ENCODE data around the gene GLI1.

GRCh38 chr12:57420482-57420881 is 39.1 kb upstream of the GLI1 start:
- TF ChIP-seq, protein P1, sequence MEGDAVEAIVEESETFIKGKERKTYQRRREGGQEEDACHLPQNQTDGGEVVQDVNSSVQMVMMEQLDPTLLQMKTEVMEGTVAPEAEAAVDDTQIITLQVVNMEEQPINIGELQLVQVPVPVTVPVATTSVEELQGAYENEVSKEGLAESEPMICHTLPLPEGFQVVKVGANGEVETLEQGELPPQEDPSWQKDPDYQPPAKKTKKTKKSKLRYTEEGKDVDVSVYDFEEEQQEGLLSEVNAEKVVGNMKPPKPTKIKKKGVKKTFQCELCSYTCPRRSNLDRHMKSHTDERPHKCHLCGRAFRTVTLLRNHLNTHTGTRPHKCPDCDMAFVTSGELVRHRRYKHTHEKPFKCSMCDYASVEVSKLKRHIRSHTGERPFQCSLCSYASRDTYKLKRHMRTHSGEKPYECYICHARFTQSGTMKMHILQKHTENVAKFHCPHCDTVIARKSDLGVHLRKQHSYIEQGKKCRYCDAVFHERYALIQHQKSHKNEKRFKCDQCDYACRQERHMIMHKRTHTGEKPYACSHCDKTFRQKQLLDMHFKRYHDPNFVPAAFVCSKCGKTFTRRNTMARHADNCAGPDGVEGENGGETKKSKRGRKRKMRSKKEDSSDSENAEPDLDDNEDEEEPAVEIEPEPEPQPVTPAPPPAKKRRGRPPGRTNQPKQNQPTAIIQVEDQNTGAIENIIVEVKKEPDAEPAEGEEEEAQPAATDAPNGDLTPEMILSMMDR (IDR thresholded peaks at IDR 0.05) = no peak
- TF ChIP-seq EP300 (IDR thresholded peaks at IDR 0.05) = no peak
